DND-41 (cell line): Measurements from ENCODE around the gene SIPA1L3.

Source experiments
- ATAC-seq: fragments of 200-7000 bp; cut with Tn5 transposase; 3 replicates; pipeline ENCODE4 v1.9.1; 2021; ENCODE audit warnings: low read depth; ENCODE audit not compliant: insufficient read depth
- DNase-seq: peaks from one replicate; pipeline ENCODE4 v3.0.0-alpha.2; 2020
- H2AFZ ChIP-seq: 2 replicates; pipeline ENCODE4 v1.6.0; 2012; ENCODE audit warnings: low read depth, low read length
- H3K27ac ChIP-seq: 2 replicates; pipeline ENCODE4 v1.5.1; 2012; ENCODE audit warnings: low read length, inconsistent platforms
- H3K27me3 ChIP-seq: fragments of 200-600 bp; sonication (generic); 2 replicates; pipeline ENCODE4 v1.6.0; 2012; ENCODE audit warnings: low read length, mild to moderate bottlenecking, inconsistent platforms; ENCODE audit not compliant: insufficient read depth, poor library complexity
- H3K36me3 ChIP-seq: 2 replicates; pipeline ENCODE4 v1.5.1; 2012; ENCODE audit warnings: low read length, inconsistent platforms; ENCODE audit not compliant: insufficient read depth
- H3K4me1 ChIP-seq: 2 replicates; pipeline ENCODE4 v1.5.1; 2012; ENCODE audit warnings: mild to moderate bottlenecking, low read length; ENCODE audit not compliant: insufficient read depth
- H3K4me2 ChIP-seq: 2 replicates; pipeline ENCODE4 v1.6.0; 2012; ENCODE audit warnings: mild to moderate bottlenecking, moderate library complexity, low read length, inconsistent platforms; ENCODE audit not compliant: insufficient read depth
- H3K4me3 ChIP-seq, 2 experiments: fragments of 200-600 bp in 1 of 2; shearing (Covaris generic) in 1 of 2; 2 replicates each; pipeline ENCODE4 v1.5.1; 2012 to 2016; ENCODE audit warnings: inconsistent platforms in 2 of 2, low read length in 2 of 2, mild to moderate bottlenecking in 2 of 2, low read depth in 1 of 2, moderate library complexity in 1 of 2
- H3K79me2 ChIP-seq: 2 replicates; pipeline ENCODE4 v1.6.0; 2012; ENCODE audit warnings: low read length, inconsistent platforms; ENCODE audit not compliant: insufficient read depth
- H3K9ac ChIP-seq: 2 replicates; pipeline ENCODE4 v1.6.0; 2012; ENCODE audit warnings: low read depth, mild to moderate bottlenecking, inconsistent platforms, low read length, moderate library complexity
- H3K9me3 ChIP-seq: 2 replicates; pipeline ENCODE4 v1.5.1; 2012; ENCODE audit warnings: low read length, moderate library complexity, mild to moderate bottlenecking, inconsistent platforms; ENCODE audit not compliant: insufficient read depth, severe bottlenecking
- H4K20me1 ChIP-seq: 2 replicates; pipeline ENCODE4 v1.6.0; 2012; ENCODE audit warnings: low read length; ENCODE audit not compliant: insufficient read depth
- CTCF ChIP-seq: IDR thresholded peaks from 2 replicates; pipeline ENCODE4 v1.5.1; 2012; ENCODE audit warnings: borderline replicate concordance, low read length, moderate library complexity, mild to moderate bottlenecking; ENCODE audit not compliant: poor library complexity, severe bottlenecking; ENCODE audit errors: extremely low read depth
- EZH2 ChIP-seq: IDR thresholded peaks from 3 replicates; pipeline ENCODE4 v1.6.1; 2012; ENCODE audit warnings: borderline replicate concordance, low read depth, mild to moderate bottlenecking, moderate library complexity, low read length, inconsistent platforms; ENCODE audit not compliant: severe bottlenecking

SIPA1L3 gene

GRCh38 chr19:38221421-38221820 lies 314.4 kb downstream of the SIPA1L3 start:
- TF ChIP-seq EZH2 (no peak), CTCF (no peak)
- Histone ChIP-seq H3K27ac (no peak overlapping the region), H3K9ac (no peak overlapping the region), H3K79me2 (no peaks in the 10 kb centered on the region), H3K9me3 (no peaks in the 10 kb centered on the region), H3K4me2 (no peak overlapping the region), H3K4me3 (no peak overlapping the region), H2AFZ (no peak overlapping the region), H3K27me3 (peaks cover 3% of the 10 kb centered on the region), H3K4me1 (no peaks in the 10 kb centered on the region), H3K36me3 (no peaks in the 10 kb centered on the region), H4K20me1 (no peaks in the 10 kb centered on the region)
- no peak for DNase-seq
- ATAC-seq: no peak

GRCh38 chr19:38221919-38222830 lies 315.2 kb downstream of the SIPA1L3 start:
- DNase-seq: no peak
- H3K36me3 ChIP-seq: no peaks in the 10 kb centered on the region
- no peaks in the 10 kb centered on the region for H3K4me1 ChIP-seq
- no peak overlapping the region for H3K9ac ChIP-seq
- H3K27ac ChIP-seq: no peak overlapping the region
- no peak for ATAC-seq
- no peaks in the 10 kb centered on the region for H3K79me2 ChIP-seq
- H2AFZ ChIP-seq: no peak overlapping the region
- no peak overlapping the region for H3K4me2 ChIP-seq
- no peaks in the 10 kb centered on the region for H4K20me1 ChIP-seq
- TF ChIP-seq EZH2 (no peak), CTCF (no peak)
- peaks cover 3% of the 10 kb centered on the region for H3K27me3 ChIP-seq
- H3K9me3 ChIP-seq: no peaks in the 10 kb centered on the region
- H3K4me3 ChIP-seq: no peak overlapping the region

- H3K9ac ChIP-seq: no peak overlapping the region
- H3K36me3 ChIP-seq: no peaks in the 10 kb centered on the region
- no peaks in the 10 kb centered on the region for H3K9me3 ChIP-seq
- H3K4me2 ChIP-seq: no peak overlapping the region
- H3K27me3 ChIP-seq: peaks cover 3% of the 10 kb centered on the region
- DNase-seq: no peak
- no peaks in the 10 kb centered on the region for H3K79me2 ChIP-seq
- no peaks in the 10 kb centered on the region for H3K4me1 ChIP-seq
- H2AFZ ChIP-seq: no peak overlapping the region
- no peak for TF ChIP-seq EZH2
- no peak for TF ChIP-seq CTCF
- no peak overlapping the region for H3K4me3 ChIP-seq
- H3K27ac ChIP-seq: no peak overlapping the region
- H4K20me1 ChIP-seq: no peaks in the 10 kb centered on the region
- ATAC-seq: no peak
These were observed 316.1 kb downstream of the SIPA1L3 start for GRCh38 chr19:38223119-38223523.
